ENCODE data around the gene ACTL6B. TPM values are rescaled to one million over a fixed set of nuclear protein-coding genes. Genes with fewer than 3 reads are reported as not detected.
A peak's percentile ranks its signal among the peaks of the same experiment; 100 is the strongest.

Gene ACTL6B
- total RNA-seq, 4 donors from 2014 or later, result not detected

GRCh38 chr7:100675581-100676350 is 19.5 kb upstream of the ACTL6B start:
- Histone ChIP-seq H3K9me3 (no peaks in the 10 kb centered on the region), H3K27me3 (no peaks in the 10 kb centered on the region), H3K36me3 (peaks cover 34% of the 10 kb centered on the region), H3K4me3 (peak overlapping the region; percentile 87), H3K27ac (peak overlapping the region; percentile 93), H3K4me1 (peaks cover 52% of the 10 kb centered on the region)
- TF ChIP-seq POLR2A (IDR thresholded peaks at IDR 0.05), result no peak
- no peak for TF ChIP-seq EP300 (IDR thresholded peaks at IDR 0.05)
- TF ChIP-seq POLR2AphosphoS5 (IDR thresholded peaks at IDR 0.05), result peak in 1 of 3 donors; percentile 28
- TF ChIP-seq CTCF (IDR thresholded peaks at IDR 0.05), result no peak
- DNase-seq (ENCODE audit: low spot score in 2 of 2), result peak; percentile 91 to 93
- WGBS, result under 1% methylated on average over 23 of the region's 59 CpGs

- DNase-seq (ENCODE audit: low spot score in 2 of 2), result no peak
- no CpG with 5 or more reads among the region's 46 CpGs for WGBS
- no peak for TF ChIP-seq EP300 (IDR thresholded peaks at IDR 0.05)
- no peak for TF ChIP-seq CTCF (IDR thresholded peaks at IDR 0.05)
- TF ChIP-seq POLR2A (IDR thresholded peaks at IDR 0.05), result no peak
- TF ChIP-seq POLR2AphosphoS5 (IDR thresholded peaks at IDR 0.05), result no peak
- H3K27me3 ChIP-seq, result no peaks in the 10 kb centered on the region
- H3K4me3 ChIP-seq, result peak overlapping the region; percentile 87
- peak overlapping the region; percentile 93 for H3K27ac ChIP-seq
- H3K4me1 ChIP-seq, result peaks cover 46% of the 10 kb centered on the region
- H3K36me3 ChIP-seq, result peaks cover 34% of the 10 kb centered on the region
- H3K9me3 ChIP-seq, result no peaks in the 10 kb centered on the region
Observed at GRCh38 chr7:100675105-100675451, 18.8 kb upstream of the ACTL6B start.

GRCh38 chr7:100674411-100675104 is 18.3 kb upstream of the ACTL6B start:
- Histone ChIP-seq H3K27me3 (no peaks in the 10 kb centered on the region), H3K4me3 (peak overlapping the region; percentile 87), H3K4me1 (peaks cover 40% of the 10 kb centered on the region), H3K9me3 (no peaks in the 10 kb centered on the region), H3K27ac (peak overlapping the region; percentile 93), H3K36me3 (peaks cover 31% of the 10 kb centered on the region)
- 1% methylated on average over 20 of the region's 43 CpGs for WGBS
- TF ChIP-seq EP300 (IDR thresholded peaks at IDR 0.05) (no peak), POLR2A (IDR thresholded peaks at IDR 0.05) (no peak), POLR2AphosphoS5 (IDR thresholded peaks at IDR 0.05) (no peak), CTCF (IDR thresholded peaks at IDR 0.05) (no peak)
- peak in 1 of 2 donors; percentile 82 for DNase-seq (ENCODE audit: low spot score in 2 of 2)

GRCh38 chr7:100673942-100674410 is 17.7 kb upstream of the ACTL6B start:
- no peaks in the 10 kb centered on the region for H3K9me3 ChIP-seq
- peaks cover 35% of the 10 kb centered on the region for H3K4me1 ChIP-seq
- TF ChIP-seq POLR2AphosphoS5 (IDR thresholded peaks at IDR 0.05) (no peak), CTCF (IDR thresholded peaks at IDR 0.05) (no peak), POLR2A (IDR thresholded peaks at IDR 0.05) (no peak), EP300 (IDR thresholded peaks at IDR 0.05) (no peak)
- peaks cover 26% of the 10 kb centered on the region for H3K36me3 ChIP-seq
- WGBS, result under 1% methylated on average over 28 of the region's 34 CpGs
- no peaks in the 10 kb centered on the region for H3K27me3 ChIP-seq
- peak overlapping the region; percentile 93 for H3K27ac ChIP-seq
- H3K4me3 ChIP-seq, result peak overlapping the region; percentile 87
- peak in 1 of 2 donors; percentile 85 for DNase-seq (ENCODE audit: low spot score in 2 of 2)
